Measurements from ENCODE around the gene RNF138.
"Not testable (repeated sequence)": the region's sequence is repeated elsewhere in the genome, so short reads cannot be mapped to it uniquely, and the experiment has no call there.

RNF138 gene

DNA sequence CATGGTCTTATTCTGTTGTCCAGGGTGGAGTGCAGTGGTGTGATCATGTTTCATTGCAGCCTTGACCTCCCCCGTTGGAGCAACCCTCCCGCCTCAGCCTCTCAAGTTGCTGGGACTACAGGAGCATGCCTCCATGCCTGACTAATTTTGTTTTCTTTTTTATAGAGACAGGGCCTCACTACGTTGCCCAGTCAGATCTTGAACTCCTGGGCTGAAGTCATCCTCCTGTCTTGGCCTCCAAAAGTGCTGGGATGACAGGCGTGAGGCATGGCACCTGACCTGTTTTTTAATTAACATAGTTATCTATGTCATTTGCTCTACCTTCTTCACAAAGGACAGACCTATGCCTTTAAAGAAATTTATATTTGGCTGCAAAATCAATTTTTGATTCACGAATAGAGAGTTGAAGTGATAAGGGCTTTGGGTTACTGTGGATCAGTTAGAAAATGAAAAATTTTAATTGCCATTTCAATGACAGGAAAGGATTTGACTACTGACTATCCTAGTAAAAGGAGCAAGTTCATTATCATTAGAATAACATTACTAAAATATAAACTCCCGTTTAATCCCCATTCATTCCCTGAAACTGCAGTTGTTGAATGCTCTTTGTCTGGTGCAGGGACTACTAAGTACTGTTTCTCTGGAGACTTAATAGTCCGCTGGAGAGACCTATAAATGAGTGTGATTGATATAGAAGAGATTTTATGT, 3.7 kb downstream of the RNF138 start:
- no peak for DNase-seq (ENCODE audit: low spot score)

- no peak for DNase-seq (ENCODE audit: low spot score)
Measured at GRCh38 chr18:32095900-32096229, 4.2 kb downstream of the RNF138 start.

DNA sequence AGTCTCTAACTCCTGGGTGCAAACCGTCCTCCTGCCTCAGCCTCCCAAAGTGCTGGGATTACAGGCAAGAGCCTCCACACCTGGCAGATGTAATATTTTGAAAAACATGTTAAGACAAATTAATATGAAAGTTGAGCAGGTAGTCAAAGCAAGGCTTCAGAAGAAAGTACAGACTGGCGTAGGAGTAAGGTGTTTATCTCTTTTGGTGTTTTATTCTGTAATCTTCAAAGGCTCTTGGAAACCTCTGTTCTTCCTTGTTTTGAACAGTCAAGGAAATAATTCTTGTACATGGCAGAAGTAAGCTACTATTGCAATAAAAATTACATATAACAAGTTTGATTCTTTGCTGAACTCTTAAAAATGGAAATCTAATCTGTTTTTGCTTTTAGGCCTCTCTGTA, 5.3 kb downstream of the RNF138 start:
- DNase-seq (ENCODE audit: low spot score) = no peak

DNA sequence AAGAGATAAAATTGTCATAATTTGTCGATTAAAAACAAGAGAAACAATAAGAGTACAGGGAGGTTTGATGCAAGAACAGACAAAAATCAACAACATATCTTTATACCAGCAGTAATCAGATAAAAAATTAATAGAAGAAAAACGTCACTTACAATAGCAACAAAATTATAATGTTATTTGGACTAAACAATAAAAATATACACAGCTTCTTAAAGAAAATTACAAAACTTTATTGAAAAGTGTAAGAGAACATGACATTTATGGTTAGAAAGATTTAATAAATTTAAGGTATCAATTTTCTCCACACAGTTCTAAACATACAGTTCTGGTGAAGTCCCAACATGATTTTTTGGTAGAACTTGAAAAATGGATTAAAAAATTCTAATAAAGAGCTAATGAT, 12.8 kb downstream of the RNF138 start:
- no peak for DNase-seq (ENCODE audit: low spot score)

DNA sequence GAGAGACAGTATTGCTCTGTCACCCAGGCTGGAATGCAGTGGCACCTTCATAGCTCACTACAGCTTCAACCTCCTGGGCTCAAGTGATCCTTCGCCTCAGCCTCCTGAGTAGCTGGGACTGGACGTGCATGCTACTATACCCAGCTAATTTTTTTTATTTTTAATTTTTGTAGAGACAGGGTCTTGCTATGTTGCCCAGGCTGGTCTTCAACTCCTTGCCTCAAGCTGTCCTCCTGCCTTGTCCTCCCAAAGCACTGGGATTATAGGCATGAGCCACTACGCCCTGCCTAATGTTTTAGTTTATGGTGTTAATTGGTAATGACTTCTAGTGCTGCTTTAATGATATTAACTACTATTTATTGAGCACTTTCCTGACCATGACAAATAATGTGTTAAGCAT, 18.3 kb downstream of the RNF138 start:
- peak; percentile 15 for DNase-seq (ENCODE audit: low spot score)

GRCh38 chr18:32111706-32112105, 20.0 kb downstream of the RNF138 start:
- DNase-seq (ENCODE audit: low spot score) = no peak

GRCh38 chr18:32112826-32113225, 21.2 kb downstream of the RNF138 start:
- no peak for DNase-seq (ENCODE audit: low spot score)

- DNase-seq (ENCODE audit: low spot score) = no peak
Measured at GRCh38 chr18:32114293-32114942, 22.7 kb downstream of the RNF138 start.

DNA sequence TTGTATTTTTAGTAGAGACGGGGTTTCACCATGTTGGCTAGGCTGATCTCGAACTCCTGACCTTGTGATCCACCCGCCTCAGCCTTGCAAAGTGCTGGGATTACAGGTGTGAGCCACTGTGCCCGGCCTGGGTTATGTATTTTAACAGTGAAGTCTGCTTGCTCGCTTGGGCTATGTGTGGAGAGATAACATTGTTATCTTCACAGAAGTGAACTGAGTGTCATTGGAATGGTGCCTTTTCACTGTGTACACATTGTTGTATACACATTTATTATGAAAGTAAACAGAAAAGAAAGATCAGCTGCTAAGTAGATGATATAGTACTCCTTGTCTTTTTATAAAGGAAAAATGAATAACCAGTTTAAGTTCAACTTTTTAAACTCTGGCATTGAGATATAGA, 30.4 kb downstream of the RNF138 start:
- no peak for DNase-seq (ENCODE audit: low spot score)

- DNase-seq (ENCODE audit: low spot score) = no peak
Measured at GRCh38 chr18:32126538-32126937, 34.9 kb downstream of the RNF138 start.

GRCh38 chr18:32135625-32136024, 44.0 kb downstream of the RNF138 start:
- no peak for DNase-seq (ENCODE audit: low spot score)

DNA sequence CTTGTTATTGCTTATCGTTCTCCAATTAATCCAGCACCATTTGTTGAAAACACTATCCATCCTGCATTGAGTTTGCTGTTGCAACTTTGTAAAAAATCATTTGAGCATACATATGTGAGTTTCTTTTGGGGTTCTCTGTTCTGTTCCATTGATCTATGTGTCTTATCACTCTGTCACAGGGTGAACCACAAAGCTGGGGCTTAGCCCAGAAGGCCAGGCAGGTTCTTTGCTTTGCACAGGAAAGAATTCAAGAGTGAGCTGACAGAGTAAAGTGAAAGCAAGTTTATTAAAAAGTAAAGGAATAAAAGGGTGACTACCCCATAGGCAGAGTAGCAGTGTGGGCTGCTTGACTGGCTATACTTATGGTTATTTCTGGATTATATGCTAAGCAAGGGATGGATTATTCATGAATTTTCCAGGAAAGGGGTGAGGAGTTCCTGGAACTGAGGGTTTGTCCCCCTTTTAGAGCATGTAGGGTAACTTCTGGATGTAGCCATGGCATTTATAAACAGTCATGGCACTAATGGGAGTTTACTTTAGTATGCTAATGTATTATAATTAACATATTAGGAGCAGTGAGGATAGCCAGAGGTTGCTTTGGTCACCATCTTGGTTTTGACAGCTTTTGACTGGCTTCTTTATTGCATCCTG, 46.8 kb downstream of the RNF138 start:
- no peak for DNase-seq (ENCODE audit: low spot score)

- no peak for DNase-seq (ENCODE audit: low spot score)
Measured at GRCh38 chr18:32139835-32140283, 48.2 kb downstream of the RNF138 start.

DNA sequence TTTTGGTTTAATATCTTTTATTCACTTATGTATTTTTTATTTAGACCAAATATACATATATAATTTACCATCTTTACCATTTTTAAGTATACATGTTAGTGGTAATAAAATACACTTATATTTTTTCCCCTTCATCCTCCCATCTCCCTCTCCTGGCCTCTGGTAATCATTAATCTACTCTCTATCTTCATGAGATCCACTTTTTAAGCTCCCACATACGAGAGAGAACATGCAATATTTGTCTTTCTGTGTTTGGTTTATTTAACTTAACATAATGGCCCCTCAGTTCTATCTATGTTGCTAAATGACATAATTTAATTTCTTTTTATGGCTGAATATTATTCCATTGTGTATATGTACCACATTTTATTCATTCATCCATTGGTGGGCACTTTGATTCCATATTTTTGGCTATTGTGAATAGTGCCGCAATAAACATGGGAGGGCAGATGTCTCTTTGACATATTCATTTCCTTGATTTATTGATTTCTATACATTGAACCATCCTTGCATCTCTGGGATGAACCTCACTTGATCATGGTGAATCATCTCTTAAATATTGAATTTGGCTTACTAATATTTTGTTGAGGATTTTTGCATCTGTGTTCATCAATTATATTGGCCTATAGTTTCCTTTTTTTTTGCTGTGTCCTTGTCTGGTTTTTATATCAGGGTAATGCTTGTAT, 56.7 kb downstream of the RNF138 start:
- DNase-seq (ENCODE audit: low spot score) = no peak

- no peak for DNase-seq (ENCODE audit: low spot score)
Measured at GRCh38 chr18:32152705-32153448, 61.2 kb downstream of the RNF138 start.

DNA sequence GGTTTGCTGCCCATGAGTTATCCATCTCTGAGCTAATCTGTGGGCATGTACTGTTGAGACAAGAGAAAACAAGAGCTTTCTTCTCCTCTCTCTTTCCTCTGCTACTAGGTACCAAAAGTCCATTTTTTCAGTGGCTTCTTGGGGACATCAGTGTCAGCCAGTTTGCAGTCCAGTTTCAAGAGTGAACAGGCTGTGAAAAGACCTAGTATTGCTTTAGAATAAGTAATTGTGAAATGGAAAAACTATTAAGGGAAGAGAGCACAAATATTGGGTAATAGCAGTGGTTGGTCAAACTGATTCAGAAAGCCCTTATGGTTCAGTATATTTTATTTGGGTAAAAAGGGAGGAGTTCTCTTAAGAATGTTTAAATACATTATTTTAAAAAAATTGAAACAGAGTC, 65.2 kb downstream of the RNF138 start:
- no peak for DNase-seq (ENCODE audit: low spot score)

GRCh38 chr18:32157580-32157979, 65.9 kb downstream of the RNF138 start:
- no peak for DNase-seq (ENCODE audit: low spot score)

GRCh38 chr18:32158108-32158624, 66.5 kb downstream of the RNF138 start:
- peak; percentile 87 for DNase-seq (ENCODE audit: low spot score)

DNA sequence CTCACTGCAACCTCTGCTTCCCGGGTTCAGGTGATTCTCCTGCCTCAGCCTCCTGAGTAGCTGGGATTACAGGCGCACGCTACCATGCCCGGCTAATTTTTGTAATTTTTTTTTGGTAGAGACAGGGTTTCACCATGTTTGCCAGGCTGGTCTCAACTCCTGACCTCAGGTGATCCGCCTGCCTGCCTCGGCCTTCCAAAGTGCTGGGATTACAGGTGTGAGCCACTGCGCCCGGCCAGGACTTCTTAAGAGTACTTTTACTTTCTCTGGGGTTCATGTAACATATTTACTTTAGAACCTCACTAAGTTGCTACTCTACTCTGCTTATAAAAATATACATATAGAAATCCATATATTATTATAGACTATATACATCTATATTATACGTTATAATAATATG, 67.0 kb downstream of the RNF138 start:
- DNase-seq (ENCODE audit: low spot score) = not testable (repeated sequence)

- no peak for DNase-seq (ENCODE audit: low spot score)
Measured at GRCh38 chr18:32160547-32160946, 68.9 kb downstream of the RNF138 start.

DNA sequence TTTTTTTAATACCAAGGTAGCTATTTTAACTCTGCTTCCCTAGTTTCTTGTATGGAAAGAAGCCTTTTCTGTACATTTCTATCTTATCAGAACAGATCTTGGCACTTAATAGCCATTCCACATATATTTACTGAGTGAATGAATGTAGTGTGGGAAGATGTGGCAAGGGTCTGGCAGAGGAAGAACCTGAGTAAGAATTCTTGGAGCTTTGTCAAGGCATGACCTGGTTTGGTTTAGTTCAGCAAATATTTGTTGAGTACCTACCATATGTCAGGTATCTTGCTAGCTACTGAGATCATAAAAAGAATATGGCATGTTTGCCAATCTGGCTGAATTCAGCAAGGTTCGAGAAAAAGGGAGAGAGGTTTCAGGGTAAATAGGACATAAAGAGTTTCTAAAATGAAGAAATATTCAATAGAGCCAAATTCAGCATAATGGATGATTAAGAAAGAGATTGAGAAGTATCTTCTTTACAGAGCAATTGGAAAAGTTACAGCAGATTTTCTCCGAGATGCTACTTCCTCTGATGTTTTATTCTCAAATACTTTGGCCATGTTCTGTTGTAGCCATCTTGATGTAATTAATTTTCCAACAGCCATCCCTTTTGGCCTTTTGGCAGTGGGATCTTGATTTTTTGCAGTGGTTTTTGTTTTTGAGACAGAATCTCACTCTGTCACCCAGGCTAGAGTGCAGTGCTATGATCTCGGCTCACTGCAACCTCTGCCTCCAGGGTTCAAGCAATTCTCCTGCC, 76.5 kb downstream of the RNF138 start:
- DNase-seq (ENCODE audit: low spot score) = no peak
